Measurements from ENCODE around the gene DHX36.

The DHX36 gene

DNA sequence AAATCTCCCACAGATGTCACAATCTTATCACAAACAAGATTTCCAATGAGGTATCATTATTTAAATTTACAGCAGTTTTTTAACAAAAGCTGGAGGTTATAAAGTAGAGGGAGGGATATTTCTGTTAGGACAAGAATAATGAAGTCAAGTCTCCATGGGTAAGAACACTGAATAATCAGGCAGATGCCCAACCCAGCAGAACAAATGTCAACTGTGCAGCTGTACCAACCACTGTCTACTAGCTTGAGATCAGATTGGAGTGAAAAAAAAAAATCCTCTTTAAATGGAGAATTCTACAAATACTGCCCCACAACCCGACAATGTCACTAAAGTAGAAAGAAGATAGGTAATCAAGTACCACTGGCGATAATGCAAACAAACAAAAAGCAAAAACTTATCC is 30.3 kb downstream of the DHX36 start:
- Histone ChIP-seq H3K79me2 (ENCODE audit: insufficient read depth, low read length) (no peaks in the 10 kb centered on the region; the same call in 1 of the 2 replicates), H3K9me3 (ENCODE audit: insufficient read depth, low read length) (no peaks in the 10 kb centered on the region), H4K20me1 (ENCODE audit: low read depth, low read length) (0 out of 2 replicates have a peak, but pooled peaks cover 8% of the 10 kb centered on the region), H2AFZ (ENCODE audit: low read depth, low read length, severe bottlenecking) (no peak overlapping the region), H3F3A (ENCODE audit: insufficient read depth) (no peaks in the 10 kb centered on the region; the same call in 1 of the 2 replicates), H3K9ac (ENCODE audit: low read length) (no peak overlapping the region), H3K27ac (ENCODE audit: low read depth, low read length) (no peak overlapping the region), H3K4me3 (ENCODE audit: insufficient read depth, low read length, poor library complexity, severe bottlenecking) (no peak overlapping the region), H3K36me3 (ENCODE audit: low read length) (peaks cover 69% of the 10 kb centered on the region; the same call in 1 of the 2 replicates), H3K27me3 (ENCODE audit: low read length) (no peaks in the 10 kb centered on the region), H3K4me2 (ENCODE audit: low read depth, low read length, poor library complexity, severe bottlenecking) (no peak overlapping the region), H3K9me2 (replicated peaks; ENCODE audit: insufficient read depth, low read length) (no peaks in the 10 kb centered on the region)
- TF ChIP-seq, protein P1, sequence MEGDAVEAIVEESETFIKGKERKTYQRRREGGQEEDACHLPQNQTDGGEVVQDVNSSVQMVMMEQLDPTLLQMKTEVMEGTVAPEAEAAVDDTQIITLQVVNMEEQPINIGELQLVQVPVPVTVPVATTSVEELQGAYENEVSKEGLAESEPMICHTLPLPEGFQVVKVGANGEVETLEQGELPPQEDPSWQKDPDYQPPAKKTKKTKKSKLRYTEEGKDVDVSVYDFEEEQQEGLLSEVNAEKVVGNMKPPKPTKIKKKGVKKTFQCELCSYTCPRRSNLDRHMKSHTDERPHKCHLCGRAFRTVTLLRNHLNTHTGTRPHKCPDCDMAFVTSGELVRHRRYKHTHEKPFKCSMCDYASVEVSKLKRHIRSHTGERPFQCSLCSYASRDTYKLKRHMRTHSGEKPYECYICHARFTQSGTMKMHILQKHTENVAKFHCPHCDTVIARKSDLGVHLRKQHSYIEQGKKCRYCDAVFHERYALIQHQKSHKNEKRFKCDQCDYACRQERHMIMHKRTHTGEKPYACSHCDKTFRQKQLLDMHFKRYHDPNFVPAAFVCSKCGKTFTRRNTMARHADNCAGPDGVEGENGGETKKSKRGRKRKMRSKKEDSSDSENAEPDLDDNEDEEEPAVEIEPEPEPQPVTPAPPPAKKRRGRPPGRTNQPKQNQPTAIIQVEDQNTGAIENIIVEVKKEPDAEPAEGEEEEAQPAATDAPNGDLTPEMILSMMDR (IDR thresholded peaks at IDR 0.05; ENCODE audit: insufficient read depth, low read length, poor library complexity, severe bottlenecking) = no peak
- no peak for TF ChIP-seq EZH2phosphoT487 (conservative IDR thresholded peaks at IDR 0.05; ENCODE audit: low read length)

DNA sequence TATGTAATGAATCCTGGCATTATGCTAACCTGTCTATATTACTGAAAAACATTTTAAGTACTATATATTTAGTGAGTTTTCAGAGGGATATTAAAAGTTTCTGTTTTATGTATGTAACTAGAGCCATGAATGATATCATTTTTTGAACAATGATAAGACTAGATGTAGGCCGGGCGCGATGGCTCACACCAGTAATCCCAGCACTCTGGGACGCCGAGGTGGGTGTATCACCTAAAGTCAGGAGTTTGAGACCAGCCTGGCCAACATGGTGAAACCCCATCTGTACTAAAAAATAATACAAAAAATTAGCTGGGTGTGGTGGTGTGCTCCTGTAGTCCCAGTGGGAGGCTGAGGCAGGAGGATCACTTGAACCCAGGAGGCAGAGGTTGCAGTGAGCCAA is 34.1 kb downstream of the DHX36 start:
- no peaks in the 10 kb centered on the region for H3K9me3 ChIP-seq (ENCODE audit: insufficient read depth, low read length)
- no peaks in the 10 kb centered on the region for H3K79me2 ChIP-seq (ENCODE audit: insufficient read depth, low read length)
- H3K9ac ChIP-seq (ENCODE audit: low read length) = no peak overlapping the region
- H4K20me1 ChIP-seq (ENCODE audit: low read depth, low read length) = no peaks in the 10 kb centered on the region
- H3K4me3 ChIP-seq (ENCODE audit: insufficient read depth, low read length, poor library complexity, severe bottlenecking) = no peak overlapping the region
- no peaks in the 10 kb centered on the region for H3K9me2 ChIP-seq (replicated peaks; ENCODE audit: insufficient read depth, low read length)
- H2AFZ ChIP-seq (ENCODE audit: low read depth, low read length, severe bottlenecking) = no peak overlapping the region
- TF ChIP-seq, protein P1 (IDR thresholded peaks at IDR 0.05; ENCODE audit: insufficient read depth, low read length, poor library complexity, severe bottlenecking) = no peak
- no peak for TF ChIP-seq EZH2phosphoT487 (conservative IDR thresholded peaks at IDR 0.05; ENCODE audit: low read length)
- no peak overlapping the region for H3K4me2 ChIP-seq (ENCODE audit: low read depth, low read length, poor library complexity, severe bottlenecking)
- no peak overlapping the region for H3K27ac ChIP-seq (ENCODE audit: low read depth, low read length)
- H3K36me3 ChIP-seq (ENCODE audit: low read length) = peaks cover 75% of the 10 kb centered on the region; the same call in 1 of the 2 replicates
- H3K27me3 ChIP-seq (ENCODE audit: low read length) = no peaks in the 10 kb centered on the region
- no peaks in the 10 kb centered on the region; the same call in 1 of the 2 replicates for H3F3A ChIP-seq (ENCODE audit: insufficient read depth)

DNA sequence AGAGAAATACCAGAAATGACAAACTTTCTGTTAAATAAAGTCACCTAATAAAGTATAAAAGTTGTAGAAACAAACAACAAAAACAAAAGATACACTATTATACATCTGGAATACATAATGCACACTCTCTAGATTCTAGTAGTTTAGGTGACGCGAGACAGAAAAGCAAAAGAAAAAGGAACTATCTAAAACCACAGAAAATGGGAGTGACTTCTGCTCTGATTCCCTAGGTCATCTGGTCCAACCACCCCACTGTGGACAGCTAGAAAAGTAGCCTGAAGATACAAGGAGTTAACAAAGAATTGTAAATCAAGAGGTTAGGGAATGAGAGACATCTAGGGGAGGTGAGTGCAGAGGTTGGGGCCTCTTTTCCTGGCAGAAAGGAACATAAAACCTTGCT is 39.1 kb downstream of the DHX36 start:
- no peak overlapping the region for H3K27ac ChIP-seq (ENCODE audit: low read depth, low read length)
- TF ChIP-seq, protein P1 (IDR thresholded peaks at IDR 0.05; ENCODE audit: insufficient read depth, low read length, poor library complexity, severe bottlenecking) = no peak
- TF ChIP-seq EZH2phosphoT487 (conservative IDR thresholded peaks at IDR 0.05; ENCODE audit: low read length) = no peak
- H3K36me3 ChIP-seq (ENCODE audit: low read length) = peaks cover 81% of the 10 kb centered on the region

More for the DNA sequence above, 39.1 kb downstream of the DHX36 start:
- no peaks in the 10 kb centered on the region for H3K79me2 ChIP-seq (ENCODE audit: insufficient read depth, low read length)
- no peak overlapping the region for H3K9ac ChIP-seq (ENCODE audit: low read length)
- no peak overlapping the region for H3K4me2 ChIP-seq (ENCODE audit: low read depth, low read length, poor library complexity, severe bottlenecking)
- H3F3A ChIP-seq (ENCODE audit: insufficient read depth) = no peaks in the 10 kb centered on the region
- no peaks in the 10 kb centered on the region for H4K20me1 ChIP-seq (ENCODE audit: low read depth, low read length)
- no peaks in the 10 kb centered on the region for H3K27me3 ChIP-seq (ENCODE audit: low read length)
- H3K4me3 ChIP-seq (ENCODE audit: insufficient read depth, low read length, poor library complexity, severe bottlenecking) = no peak overlapping the region
- no peaks in the 10 kb centered on the region for H3K9me2 ChIP-seq (replicated peaks; ENCODE audit: insufficient read depth, low read length)
- no peaks in the 10 kb centered on the region for H3K9me3 ChIP-seq (ENCODE audit: insufficient read depth, low read length)
- H2AFZ ChIP-seq (ENCODE audit: low read depth, low read length, severe bottlenecking) = no peak overlapping the region
